Measurements from ENCODE around the gene TMEM131L.
A peak's percentile ranks its signal among the peaks of the same experiment; 100 is the strongest.
"Not testable (repeated sequence)": the region's sequence is repeated elsewhere in the genome, so short reads cannot be mapped to it uniquely, and the experiment has no call there.

Gene TMEM131L

DNA sequence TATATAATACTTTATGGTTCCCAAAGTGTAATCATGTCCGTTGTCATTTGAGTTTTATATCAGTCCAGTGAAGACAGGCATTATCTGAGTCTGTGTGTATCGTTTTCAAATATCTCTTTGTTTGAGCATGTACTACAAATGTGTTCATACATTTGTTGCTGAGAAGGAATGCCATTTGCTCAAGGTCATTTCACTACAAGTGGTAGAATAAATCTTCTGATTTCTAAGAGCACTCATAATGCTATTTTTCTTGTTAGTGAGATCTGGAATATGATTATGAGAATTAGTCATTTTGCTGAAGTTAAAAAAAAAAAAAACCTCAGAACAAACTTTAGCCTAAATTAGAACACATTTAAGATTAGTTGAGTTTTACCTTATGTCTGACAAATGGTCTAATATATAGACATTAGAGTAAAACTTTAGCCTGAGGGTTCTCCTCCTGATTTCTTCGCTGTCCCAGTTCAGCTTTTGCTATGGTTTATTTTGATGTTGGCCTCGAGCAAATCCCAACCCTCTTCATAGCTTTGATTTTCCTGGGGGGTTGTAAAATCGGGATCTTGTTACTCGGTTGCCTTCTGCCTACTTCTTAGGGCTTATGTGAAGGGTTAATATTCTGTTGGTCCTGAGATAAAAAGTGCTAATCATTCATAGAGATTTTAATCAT lies 87.1 kb downstream of the TMEM131L start:
- no peak for DNase-seq

DNA sequence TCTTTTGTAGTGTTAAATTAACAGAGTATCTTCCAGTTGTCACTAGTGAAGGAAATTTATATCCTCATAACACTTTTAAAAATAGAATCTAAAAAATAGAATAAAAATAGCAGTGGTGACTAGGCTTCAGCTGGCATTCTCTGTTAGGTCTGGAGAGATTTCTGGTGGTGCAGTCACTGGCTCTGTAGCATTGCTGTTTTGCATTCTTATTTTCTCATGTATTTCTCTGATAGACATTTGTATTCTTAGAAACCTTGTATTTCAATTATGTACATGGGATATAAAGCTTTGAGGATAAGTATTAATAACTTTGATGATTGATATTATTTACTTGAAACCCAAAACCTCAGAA lies 87.6 kb downstream of the TMEM131L start:
- no peak for DNase-seq

DNA sequence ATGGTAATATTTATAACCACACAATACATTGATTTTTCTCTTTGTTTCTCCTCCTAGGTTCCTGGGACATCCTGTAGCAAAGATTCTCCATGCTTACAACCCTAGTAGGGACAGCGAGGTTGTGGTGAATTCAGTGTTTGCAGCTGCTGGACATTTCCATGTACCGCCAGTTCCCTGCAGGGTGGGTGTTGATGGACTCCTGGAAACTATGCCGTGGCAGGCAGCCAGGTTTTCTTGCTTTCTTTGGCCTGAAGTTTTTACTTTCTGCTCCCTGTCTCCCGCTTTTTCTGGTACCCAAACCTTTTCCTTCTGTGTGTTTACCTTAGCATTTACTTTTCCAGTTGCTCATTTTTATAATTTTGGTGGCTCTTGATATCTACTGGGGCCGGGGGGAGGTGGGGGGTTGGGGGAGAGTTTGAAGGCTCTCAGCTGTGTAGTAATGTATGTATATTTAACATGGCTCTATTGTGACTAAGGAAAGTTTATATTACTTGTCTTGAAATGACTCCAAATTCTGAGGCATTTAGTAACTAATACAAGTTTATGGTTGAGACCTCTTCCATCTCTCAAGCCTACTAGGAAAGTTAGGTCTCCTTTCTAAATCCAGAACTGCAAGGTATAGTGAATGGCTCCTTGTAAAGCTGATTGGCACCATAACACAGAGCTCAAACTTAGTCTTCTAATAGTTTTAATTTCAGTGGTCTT lies 89.7 kb downstream of the TMEM131L start:
- DNase-seq: no peak

DNA sequence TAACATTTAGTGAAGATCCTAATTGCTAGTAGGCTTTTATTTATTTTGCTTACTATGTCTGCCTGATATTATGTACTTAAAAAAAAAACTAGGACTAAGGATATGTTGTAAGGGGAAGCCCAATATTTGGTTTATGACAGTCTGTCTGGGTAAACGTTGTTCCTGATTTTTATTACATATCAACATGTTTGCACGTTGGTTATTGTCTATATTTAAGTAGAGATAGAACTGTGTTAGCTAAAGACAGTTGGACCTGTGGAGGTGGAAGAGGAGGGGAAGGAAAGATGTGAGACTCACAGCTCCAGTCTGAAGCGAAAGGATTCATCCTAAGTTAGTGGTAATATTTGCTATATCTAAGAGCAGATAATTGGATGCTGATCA lies 90.3 kb downstream of the TMEM131L start:
- DNase-seq: no peak

DNA sequence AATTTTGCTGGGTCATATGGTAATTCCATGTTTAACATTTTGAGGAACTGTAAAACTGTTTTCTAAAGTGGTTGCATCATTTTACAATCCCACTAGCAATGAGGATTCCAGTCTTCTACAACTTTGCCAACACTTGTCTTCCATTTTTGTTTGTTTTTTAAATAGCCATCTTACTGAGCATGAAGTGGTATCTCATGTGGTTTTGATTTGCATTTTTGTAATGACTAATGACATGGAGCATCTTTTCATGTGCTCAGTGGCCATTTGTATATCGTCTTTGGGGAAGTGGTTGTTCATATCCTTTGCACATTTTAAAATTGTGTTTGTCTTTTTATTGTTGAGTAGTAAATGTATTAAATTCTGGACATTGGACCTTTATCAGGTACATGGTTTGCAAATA lies 94.7 kb downstream of the TMEM131L start:
- no peak for DNase-seq

DNA sequence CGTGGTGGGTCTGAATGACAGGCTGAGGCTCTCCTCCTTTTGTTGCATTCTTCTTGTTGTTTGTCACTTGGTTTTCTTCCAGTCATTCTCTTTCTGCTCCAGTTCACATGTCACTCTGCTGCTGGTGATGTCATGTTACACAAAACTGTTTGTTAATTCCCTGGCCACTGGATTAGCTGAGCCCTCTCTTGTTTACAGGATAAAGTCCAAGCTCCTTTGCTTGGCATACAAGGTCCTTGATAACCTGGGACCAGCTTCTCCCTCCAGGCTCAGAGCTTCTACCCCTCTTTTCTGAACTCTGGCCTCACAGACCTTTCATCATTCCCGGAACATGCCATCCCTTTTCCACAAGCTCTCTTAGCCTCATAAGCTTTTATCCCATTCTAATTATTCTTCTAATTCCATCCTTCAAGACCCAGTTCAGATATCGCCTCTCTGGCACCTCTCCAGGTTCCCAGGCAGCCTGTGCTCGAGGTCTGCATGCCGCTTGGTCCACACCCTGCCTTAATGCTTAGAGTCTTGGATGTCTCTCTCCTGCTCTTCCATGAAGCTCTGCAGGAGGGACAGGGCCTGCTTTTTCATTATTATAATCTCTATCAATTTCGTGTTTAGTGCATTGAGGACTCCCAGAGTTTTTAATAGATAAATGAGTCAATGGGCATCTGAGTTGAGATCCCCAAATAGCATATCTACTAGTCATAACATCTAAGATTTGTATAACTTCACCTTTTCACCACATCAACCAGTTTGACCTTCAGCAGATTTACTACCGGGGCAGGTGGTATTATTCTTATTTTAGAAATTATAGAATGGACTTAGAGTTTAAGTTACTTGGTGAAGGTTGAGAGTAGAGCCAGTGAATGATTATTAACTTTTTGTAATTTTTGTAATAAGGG lies 98.7 kb downstream of the TMEM131L start:
- no peak for DNase-seq

DNA sequence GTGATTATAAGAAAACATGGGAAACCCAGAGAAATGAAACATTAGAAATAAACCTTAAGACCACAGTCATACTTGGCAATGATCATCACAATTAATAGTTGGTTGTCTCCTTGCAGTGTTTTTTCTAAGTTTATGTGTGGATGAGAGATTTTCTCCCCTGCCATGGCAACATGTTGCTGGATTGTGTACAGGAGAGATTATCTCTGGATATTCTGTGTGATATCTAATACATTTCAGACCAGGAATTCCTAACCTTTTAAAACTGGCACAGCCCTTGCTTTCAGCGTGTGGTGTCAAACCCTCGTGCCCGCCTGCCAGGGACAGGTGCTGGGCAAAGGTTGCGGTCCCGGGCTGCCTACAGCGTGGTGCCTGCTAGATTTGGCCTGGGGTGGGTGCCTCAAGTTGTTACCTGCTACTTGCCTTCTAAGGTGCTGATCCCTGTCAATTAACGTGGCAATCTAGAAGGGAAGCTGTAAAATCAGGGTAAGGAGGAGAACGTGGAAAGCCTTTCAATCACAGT lies 100.5 kb downstream of the TMEM131L start:
- no peak for DNase-seq

DNA sequence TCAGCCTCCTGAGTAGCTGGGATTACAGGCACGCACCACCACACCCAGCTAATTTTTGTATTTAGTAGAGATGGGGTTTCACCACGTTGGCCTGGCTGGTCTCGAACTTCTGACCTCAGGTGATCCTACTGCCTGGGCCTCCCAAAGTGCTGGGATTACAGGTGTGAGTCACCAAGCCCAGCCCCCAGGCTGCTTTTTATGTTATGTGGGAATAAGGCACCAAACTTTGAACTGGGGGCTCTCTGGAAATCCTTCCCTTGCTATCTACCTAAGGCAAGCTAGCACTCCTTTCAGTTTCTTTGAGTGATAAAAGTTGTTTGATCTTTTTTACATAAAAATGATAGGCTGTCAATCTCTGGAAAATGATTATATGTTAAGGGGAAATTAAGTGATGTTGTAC lies 101.5 kb downstream of the TMEM131L start:
- not testable (repeated sequence) for DNase-seq

DNA sequence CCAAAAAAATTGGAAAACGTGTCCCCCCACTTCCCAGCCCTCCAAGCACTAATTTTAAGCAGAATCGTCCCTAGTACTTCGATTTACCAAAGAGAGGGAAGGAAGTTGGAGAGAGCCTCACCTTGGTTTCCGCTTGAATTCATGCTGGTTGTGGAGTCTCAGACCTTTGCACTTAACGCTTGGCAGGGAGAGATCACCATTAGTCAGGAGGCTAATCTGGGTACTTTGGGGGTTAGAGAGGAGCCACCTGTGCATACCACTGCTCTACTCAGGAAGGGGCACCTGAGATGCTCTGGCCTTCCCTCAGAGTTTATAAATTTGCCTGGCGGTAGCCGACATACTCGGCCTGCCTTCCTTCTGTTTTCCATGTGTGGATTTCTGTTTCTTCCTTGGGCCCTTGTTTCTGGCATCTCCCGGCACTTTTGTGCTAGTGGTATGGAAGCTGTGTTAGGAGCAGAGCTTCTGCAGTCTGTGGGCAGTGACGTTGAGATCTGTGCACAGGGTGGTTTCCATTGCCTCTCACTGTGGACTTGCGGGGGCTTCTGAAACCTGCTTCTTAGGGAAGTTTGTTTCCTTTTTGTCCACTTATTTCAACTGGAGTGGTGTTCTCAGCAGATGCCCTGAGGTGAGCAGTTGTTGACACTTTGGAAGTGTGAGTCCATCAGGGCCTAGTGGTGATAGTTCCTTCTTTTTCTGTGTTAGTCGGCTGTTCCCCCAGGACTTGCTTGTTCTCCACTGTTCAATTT lies 104.2 kb downstream of the TMEM131L start:
- no peak for DNase-seq

DNA sequence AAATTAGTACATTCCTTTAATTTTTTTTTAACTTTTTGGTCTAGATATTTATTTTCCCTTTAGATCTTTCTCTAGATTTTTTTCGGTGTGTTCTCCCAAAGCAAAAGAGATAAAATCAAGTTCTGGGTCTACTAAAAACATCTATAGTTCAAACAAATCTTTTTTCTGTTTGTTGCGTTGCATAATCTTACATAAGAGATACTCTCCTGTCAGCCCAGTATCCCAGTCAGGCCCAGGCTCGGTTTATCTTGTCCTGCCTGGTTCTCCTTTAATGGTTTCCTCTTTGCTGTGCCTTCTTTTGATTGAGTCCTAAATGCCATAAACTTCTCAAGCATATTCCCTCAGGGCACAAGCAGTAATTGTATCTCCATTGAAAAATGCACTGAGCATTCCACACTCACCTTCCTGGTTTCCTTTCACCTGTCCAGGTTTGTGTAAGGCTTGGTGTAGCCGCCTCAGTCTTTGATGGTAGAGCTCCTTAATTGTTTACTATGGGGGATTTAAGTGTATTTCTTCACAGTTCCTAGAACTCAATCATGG lies 104.9 kb downstream of the TMEM131L start:
- DNase-seq: no peak

DNA sequence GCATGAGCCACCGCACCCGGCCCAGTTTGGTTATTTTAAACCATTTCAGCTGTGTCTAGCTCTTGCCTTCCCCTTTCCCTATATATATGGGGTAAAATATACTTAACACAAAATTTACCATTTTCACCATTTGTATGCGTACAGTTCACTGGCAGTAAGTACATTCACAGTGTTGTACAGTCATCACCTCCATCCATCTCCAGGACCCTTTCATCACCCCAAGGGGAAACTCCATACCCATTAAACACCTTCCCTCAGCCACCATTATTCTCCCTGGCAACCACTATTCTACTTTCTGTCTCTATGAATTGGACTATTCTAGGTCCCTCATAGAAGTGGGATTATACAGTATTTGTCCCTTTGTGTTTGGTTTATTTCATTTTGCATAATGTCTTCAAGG lies 106.4 kb downstream of the TMEM131L start:
- DNase-seq: no peak

DNA sequence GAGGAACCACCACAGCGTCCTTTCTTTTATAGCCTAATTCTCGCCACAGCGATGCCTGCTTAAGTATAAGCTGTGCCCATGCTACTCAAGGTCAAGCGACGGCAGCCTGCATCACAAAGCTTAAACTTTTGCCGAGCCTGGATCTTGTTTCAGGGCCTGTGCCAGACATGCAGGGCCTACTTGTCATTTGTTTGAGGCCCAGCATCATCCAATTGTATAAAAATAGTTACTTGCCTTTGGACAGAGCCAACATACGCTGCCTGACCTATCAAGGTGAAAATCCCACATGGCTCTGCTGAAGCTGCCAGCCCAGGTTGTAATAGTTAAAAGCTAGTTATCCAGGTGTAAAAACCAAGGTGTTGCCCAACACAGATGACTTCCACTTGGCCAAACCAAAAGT lies 107.1 kb downstream of the TMEM131L start:
- DNase-seq: no peak

DNA sequence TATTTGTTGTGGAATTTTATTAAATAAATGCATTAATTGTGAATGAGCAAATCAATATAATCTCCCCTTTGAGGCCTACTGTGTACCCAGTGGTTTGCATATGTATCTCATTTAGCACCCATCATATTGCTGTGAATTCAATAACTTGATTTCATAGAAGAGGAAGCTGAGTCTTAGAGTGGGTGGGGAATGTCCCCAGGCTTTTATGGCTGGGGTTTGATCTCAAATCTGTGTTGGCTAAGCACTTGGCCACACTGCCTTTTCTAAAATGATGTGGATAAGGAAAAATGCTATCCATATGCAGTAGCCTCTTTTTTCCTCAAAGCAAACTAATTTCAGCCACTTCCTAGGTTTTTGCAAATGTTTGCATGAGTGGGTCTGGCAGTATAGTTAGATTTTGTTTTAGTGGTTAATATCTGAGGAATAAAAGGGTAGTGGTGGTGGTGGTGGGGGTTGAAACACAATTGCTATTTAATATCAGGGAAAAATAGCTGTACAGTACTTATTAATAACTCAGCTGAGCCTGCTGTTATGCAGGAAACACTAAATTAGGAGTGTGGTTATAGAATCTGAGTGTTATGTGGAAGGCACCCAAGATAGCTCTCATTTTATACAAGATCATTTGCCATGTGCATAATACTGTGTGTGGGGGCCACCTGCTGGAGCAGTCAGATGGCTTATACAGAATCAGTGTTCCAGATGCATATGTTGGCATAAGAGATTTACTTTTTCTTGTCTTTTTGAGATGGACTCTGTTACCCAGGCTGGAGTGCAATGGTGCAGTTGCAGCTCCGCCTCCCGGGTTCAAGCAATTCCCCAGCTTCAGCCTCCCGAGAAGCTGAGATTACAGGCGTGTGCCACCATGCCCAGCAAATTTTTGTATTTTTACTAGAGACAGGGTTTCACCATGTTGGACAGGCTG lies 108.0 kb downstream of the TMEM131L start:
- DNase-seq: peak; percentile 68

DNA sequence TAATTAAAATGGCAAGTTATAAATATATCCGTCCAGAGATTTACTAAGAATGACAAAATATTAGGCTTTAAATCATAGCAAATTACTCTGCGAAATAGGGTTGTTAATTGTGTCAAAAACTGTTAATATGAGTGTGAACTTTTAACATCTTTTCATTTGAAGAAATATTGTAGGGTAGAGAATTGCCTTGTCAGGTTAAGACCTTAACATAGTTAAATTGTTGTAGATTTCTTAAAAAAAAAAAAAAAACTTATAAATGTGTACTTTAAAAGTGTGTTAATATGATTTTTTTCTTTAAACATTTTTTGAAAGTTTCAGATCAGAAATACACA lies 110.2 kb downstream of the TMEM131L start:
- no peak for DNase-seq

DNA sequence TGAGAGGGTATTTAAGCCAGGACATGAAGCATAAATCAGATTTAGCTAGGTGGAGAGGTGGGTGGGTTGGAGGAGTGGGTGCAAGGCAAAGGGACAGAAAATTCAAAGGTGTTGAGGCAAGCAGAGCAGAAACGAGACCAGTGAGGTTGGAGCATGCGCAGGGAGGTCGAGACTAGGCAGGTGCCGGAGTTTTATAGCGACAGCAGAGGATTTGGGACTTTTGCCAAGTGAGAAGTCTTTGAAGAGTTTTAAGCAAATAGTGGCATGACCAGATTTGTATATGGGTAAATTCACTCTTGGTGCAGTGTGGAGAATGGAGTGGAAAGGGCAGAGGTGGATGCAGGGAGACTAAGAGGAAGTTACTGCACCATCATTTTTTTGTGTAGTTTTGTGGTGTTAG lies 110.9 kb downstream of the TMEM131L start:
- no peak for DNase-seq

DNA sequence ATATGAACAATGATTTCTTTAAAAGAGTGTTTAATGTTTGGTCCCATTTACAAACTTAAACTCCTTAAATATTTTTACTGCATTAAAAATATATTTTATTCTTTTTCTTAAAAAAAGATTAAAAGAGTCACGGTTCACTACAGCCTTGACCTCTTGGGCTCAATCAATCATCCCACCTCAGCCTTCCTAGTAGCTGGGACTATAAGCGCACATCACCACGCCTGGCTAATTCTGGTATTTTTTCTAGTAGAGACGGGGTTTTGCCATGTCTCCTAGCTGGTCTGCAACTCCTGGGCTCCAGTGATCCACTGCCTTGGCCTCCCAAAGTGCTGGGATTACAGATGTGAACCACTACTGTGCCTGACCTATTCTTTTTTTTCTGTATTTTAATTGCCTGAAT lies 113.2 kb downstream of the TMEM131L start:
- DNase-seq: no peak

DNA sequence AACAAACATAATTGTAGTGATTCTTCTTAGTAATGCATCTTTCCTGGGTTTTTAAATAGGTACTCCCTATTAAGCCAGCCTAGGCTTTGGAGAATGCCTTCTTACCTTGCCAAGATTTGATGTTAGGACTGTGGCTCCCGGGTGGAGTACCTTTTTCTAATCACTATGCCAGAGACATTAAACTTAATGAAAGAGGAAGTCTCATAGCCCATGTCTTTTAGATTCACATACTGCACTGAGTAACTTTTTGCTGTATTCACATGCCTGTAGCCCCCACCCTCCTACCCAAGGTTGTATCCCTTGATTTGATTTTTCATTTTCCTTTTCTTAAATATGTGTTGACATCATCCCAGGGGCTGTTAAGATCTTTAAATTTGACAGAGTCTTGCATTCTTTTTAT lies 113.7 kb downstream of the TMEM131L start:
- DNase-seq: no peak

DNA sequence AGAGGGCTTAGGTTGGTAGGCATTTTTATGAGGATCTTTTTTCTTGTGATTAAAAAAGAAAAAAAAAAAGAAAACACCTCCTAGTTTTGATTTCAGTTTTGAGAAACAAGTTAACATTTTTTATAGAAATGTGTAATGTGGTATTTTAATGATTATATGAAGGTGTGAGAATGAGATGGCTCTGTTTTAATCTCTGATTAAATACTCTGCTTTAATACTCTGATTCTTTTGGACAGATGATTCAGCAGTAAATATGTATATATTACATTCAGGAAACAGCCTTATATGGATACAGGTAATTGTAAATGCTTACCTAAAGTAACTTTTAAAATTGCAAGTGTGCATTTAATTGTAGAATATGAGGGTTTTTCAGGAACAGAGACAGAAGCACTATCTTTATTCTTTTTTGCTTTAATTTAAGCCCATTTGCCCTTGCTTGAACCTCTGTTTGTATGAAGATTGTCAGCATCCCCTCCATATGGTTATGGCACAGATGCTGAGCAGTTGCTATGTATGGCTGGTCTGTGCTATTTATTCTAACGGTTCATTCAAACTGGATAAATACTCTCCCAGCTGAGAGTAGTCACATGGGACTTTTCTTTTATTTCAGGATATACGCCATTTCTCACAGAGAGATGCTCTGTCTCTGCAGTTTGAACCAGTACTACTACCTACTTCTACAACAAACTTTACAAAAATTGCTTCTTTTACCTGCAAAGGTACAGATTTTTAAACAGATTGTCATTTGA lies 117.0 kb downstream of the TMEM131L start:
- DNase-seq: no peak

DNA sequence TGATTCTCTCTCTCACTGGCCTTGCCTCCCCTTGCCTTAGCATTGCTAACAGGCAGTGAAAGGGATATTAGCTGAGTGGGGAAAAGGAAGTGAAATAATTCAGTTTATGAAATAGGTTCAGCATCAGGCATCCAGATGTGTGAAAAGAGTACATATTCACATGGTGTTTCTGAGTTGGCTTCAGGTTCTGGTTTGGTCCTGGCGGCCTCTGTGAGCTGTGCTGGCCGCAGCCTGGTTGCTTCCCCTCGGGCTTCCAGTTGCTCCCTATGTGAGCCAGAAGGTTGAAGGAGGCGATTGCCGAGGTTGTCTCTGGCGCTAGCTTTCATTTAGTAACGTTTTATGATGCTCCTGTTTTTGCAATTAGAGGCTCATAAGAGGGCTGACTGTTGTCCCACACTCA lies 118.9 kb downstream of the TMEM131L start:
- DNase-seq: no peak

DNA sequence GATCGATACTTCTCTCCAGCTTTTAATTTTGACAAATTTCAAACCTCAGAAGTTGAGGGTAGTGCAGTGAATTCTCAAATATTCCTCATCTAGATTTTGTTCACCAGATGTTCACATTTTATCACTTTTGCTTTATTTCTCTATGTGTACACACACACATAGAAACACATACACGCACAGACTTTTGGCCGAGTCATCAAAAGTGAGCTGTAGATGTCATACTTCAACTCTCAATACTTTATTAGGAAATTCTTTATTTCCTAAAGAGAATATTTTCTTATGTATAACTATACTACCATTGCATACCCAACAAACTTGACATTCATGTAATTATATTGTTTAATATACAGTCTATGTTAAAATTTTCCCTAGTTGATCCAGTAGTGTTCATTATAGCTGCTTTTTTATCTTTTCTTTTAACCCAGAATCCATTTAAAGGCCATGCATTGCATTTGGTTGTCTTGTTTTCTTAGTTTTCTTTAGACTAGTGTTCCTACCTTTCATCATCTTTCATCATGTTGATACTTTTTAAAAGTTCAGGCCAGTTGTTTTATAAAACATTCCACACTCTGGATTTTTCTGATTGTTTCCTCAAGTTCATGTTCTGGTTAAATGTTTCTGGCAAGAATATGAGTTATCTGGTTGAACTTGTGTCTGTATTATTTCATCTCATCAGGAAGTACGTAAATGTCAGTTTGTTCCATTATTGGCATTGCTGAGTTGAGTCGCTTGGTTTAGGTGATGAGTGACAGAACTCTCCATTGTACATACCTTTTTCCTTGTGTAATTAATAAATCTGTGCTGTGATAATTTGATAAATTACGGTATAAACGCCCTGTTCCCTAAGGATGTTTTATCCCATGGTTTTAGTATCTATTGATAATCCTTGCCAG lies 123.8 kb downstream of the TMEM131L start:
- DNase-seq: no peak

Data from activated naive CD4-positive, alpha-beta T cell treated with Interleukin-2 at 50 U/mL for 16 hours (primary cell).